HCEC 1CT (cell line): ENCODE results near the gene MRPL45.
A peak's percentile ranks its signal among the peaks of the same experiment; 100 is the strongest.
"Not testable (repeated sequence)": the region's sequence is repeated elsewhere in the genome, so short reads cannot be mapped to it uniquely, and the experiment has no call there.

Experiments used
- DNase-seq: peaks from one replicate; pipeline ENCODE4 v3.0.0-alpha.2; 2017

MRPL45 gene

GRCh38 chr17:38296834-38297517 is at the start of gene MRPL45:
TSS of gene MRPL45 (plus strand) at chr17:38297168. CDS start at chr17:38297184, 16 bp downstream.
- peak; percentile 94 for DNase-seq

- not testable (repeated sequence) for DNase-seq
Observed at GRCh38 chr17:38253191-38253590, 43.8 kb upstream of the MRPL45 start.

DNA sequence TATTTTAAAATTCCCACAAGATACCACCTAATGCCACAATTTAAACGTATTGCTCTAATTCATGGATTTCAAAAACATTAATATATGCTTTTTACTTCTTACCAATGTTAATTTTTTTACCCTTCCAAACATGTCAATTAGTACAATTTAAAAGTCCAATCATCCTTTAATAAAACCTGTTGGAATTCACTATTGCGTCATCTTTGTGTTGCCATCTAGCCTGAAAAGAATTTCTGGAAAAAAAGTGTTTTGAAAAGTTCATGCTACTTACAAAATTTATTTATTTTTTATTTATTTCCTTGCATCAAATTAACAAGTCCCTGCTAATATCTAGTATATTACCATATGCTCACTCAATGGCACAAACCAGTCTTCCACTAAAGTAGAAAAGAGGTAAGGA is 42.6 kb upstream of the MRPL45 start:
- DNase-seq = not testable (repeated sequence)

- DNase-seq = peak; percentile 72
Observed at GRCh38 chr17:38257013-38257621, 39.9 kb upstream of the MRPL45 start.

DNA sequence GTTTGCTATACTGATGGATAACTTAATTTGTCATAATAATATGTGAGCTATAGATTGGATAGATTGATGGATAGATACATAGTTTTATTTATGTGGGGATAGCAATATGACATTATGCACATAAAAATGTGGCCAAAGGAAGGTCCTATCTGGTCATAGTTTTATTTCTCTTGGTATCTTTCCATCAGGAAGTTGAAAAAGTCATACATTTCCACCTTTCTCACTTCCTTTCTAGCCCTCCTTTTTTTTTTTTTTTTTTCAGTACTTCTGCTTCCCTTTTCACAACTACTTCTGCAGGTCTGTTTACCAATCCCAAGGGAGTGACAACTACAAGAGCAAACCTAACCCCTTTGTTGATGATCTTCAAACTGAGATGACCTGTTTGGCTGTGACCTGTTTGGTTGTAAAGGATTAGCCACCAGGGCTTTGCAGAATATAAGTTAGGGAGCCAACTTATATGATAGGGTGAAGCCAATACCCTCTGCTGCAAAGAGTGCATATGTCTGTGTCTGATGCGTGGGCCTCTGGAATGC is 30.9 kb upstream of the MRPL45 start:
- not testable (repeated sequence) for DNase-seq

DNA sequence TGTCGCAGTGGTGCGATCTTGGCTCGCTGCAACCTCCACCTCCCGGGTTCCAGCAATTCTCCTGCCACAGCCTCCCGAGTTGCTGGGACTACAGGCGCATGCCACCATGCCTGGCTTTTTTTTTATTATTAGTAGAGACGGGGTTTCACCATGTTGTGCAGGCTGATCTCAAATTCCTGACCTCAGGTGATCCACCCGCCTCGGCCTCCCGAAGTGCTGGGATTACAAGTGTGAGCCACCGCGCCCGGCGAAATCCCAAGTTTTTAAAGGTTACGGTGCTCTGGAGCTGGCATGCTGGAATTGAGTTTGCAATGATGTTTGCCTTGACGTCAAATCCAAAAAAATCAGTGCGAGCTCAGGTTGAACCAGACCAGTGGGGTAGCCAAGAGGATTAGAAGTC is 30.4 kb upstream of the MRPL45 start:
- not testable (repeated sequence) for DNase-seq

- not testable (repeated sequence) for DNase-seq
Observed at GRCh38 chr17:38268138-38268537, 28.8 kb upstream of the MRPL45 start.

- DNase-seq = not testable (repeated sequence)
Observed at GRCh38 chr17:38269045-38269444, 27.9 kb upstream of the MRPL45 start.

DNA sequence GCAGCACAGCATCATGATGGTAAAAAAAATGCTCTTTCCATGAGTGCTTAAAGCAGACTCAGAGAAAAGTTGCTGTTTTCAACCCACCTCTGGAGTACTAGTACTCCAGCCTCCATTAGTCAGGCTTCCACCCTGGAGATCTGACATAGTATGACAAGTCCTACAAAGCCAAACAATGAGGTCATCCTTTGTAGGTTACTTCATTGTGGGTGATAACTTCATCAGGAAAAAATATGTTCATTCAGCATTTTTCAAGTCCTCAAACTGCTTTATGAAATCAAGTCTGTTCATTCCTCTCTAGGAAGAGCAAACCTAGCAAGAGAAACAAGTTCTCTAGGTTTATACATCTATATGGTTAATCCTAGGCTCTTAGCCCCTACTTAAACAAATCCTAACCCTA is 27.4 kb upstream of the MRPL45 start:
- peak; percentile 14 for DNase-seq

GRCh38 chr17:38285994-38286393 is 11.0 kb upstream of the MRPL45 start:
- DNase-seq = not testable (repeated sequence)

DNA sequence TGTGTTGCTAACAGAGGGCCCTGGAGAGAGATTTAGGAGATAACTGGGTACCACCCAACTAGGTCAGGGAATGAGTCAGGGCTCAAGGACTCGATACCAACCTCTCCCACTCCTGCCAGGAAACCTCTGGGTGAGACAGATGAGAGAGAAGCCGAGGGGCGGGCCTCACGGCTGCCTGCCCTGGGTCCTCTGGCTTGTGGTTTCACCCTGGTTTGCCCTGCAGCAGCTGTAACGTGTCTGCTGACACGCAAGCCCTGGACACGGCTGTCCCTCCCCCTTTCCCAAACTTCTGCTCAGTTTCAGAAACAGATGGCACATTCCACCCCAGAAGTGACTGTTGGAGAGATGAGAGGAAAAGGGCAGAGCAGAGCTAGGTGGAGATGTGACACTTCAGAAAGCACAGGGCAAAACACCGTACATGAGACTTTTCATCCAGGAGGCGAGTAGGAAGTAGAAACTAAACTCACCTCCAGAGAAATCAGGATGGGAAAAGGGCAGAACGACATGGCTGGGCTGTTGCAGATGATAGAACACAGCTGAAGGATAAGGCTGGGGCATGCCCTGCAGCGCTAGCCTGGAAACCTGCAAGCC is 10.4 kb upstream of the MRPL45 start:
- DNase-seq = peak; percentile 71

DNA sequence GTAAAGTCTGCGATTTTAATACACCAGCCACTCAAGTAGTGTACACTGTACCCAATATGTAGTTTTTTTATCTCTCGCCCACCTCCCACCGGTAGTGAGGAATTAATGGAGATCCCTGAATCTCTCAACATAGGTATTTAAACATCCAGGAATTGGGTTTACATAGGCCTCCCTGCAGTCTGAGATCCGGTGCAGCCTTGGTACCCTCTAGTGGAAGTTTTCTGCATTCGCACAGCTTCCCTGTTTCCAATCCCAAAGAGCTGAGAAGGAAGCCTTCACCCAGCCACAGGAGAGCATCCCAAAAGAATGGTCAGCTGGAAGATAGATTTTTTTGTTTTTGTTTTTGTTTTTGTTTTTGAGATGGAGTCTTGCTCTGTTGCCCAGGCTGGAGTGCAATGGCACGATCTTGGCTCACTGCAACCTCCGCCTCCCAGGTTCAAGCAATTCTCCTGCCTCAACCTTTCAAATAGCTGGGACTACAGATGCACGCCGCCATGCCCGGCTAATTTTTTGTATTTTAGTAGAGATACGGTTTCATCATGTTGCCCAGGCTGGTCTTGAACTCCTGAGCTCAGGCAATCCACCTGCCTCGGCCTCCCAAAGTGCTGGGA is 8.6 kb upstream of the MRPL45 start:
- peak; percentile 36 for DNase-seq

DNA sequence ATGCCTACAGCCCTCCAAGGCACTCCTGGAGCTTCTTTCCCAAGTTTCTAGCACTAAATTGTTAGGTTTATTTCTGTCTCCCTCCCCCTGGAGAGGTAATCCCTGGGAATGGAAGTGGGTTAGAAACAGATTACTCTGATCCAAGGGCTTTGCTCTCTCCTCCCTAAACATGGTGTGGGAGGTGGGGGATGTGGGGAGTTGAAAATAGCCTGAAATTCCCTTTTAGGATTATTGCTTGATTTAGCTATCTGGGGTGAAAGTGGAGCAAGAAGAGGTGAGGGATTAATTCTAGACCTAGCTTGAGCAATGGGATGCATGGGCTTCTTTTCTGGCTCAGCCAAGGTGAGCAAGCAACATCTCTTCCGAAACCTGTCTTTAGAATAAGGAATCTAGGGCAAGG is 7.2 kb upstream of the MRPL45 start:
- not testable (repeated sequence) for DNase-seq

DNA sequence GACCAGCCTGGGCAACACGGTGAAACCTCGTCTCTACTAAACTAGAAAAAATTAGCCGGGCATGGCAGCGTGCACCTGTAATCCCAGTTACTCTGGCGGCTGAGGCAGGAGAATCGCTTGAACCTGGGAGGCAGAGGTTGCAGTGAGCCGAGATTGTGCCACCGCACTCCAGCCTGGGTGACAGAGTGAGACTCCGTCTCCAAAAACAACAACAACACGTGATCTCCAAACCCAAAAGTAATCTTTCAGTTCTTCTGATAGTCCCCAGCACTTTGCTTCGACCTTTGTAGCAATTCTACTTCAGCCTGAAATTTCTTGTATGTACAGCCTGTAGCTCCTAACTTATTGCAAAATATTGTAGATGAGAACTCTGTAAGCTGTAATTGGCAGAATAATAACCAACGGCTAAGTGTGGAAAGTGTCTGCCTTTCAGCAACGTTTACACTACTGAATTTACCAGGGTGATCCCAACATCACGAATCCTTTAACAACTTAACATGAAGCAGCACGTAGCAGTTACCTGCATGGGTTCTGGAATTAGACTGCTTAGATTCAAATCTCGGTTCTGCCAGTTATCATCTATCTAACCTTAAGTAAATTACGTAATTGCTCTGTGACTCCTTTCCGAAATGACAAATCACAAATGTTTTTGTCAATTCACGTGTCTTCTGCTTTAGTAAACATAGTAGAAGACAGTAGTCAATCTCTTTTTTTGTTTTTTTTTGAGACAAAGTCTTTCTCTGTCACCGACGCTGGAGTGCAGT is 1.2 kb upstream of the MRPL45 start:
- DNase-seq = not testable (repeated sequence)

- no peak for DNase-seq
Observed at GRCh38 chr17:38315497-38315896, 18.5 kb downstream of the MRPL45 start.

GRCh38 chr17:38317081-38317480 is 20.1 kb downstream of the MRPL45 start:
- DNase-seq = no peak

DNA sequence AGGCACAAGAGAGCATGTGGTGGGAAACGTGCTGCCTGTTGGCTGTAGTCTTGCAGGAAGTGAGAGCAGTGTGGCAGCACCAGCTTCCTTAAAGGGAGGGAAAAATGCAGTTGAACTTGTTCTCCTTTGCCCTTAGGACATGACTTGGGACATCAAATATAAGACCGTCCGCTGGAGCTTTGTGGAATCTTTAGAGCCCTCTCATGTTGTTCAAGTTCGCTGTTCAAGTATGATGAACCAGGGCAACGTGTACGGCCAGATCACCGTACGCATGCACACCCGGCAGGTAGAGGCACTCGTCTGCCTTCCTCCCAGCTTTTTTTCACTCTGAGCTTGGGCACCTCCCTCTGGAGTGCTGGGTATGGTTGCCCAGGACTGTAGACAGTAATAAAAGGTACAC is 23.5 kb downstream of the MRPL45 start:
- DNase-seq = no peak

GRCh38 chr17:38322156-38322779 is 25.3 kb downstream of the MRPL45 start:
- peak; percentile 30 for DNase-seq

- peak; percentile 26 for DNase-seq
Observed at GRCh38 chr17:38322897-38323296, 25.9 kb downstream of the MRPL45 start.

GRCh38 chr17:38324141-38324697 is 27.3 kb downstream of the MRPL45 start:
- DNase-seq = no peak

DNA sequence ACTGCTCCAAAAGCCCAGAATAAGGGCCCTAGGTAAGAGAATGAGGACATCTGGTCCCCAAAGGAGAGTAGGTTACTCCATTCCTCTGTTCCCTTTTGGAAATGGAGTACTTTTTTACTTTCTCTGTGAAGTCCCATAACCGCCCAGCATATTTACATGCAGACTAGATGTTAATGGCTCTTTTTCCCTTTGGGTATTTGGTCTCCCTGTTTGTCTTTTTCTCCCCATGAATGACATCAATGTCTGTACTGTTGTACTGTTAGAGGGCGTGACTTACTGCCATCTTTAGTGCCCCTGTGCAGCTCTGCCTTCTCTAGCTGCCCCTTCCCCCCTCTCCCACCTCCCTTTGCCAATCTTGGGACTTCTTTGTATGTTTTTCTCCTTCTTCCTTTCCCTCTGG is 27.8 kb downstream of the MRPL45 start:
- DNase-seq = no peak
